ENCODE data around the gene TMEM179. TPM values are rescaled to one million over a fixed set of nuclear protein-coding genes. Genes with fewer than 3 reads are reported as not detected.

TMEM179 gene
- total RNA-seq, 1 experiment from 2014 or later, result 11.4 TPM

DNA sequence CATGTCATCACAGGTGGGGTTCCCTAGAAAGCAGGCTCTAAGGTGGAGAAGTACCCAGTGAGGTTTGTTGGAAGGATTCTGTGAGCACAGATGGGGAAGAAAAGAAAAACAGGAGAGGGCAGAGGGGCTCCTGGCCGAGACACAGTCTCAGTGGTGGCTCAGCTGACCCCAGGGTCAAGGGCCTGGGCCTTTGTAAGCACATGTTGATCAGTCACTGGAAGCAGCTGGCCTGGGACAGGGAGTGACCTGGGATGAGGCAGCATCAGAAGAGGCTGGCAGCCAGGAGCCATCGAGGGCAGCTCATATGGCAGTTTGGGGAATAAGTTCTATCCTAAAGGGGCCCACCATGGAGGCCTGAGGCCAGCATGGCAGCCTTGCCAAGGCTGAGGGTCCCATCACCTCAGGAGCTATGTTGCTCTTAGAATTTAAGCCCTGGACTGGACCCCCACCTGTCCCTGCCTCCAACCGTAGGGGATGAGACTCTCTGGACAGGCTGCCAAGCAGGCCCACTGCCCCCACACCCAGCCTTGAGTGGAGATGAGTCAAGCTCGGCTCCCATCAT lies 6.3 kb upstream of the TMEM179 start:
- no peak overlapping the region for H3K56ac ChIP-seq (ENCODE audit: insufficient read length, low read depth, low read length)
- H2BK15ac ChIP-seq (ENCODE audit: low read depth, low read length), result no peak overlapping the region
- H2BK12ac ChIP-seq (ENCODE audit: insufficient read length, low read depth, low read length), result no peak overlapping the region
- H3K4me2 ChIP-seq (ENCODE audit: insufficient read depth, insufficient read length, low read length), result no peak overlapping the region
- Mint-ChIP-seq H3K27me3 (ENCODE audit: low read depth) (peaks cover 73% of the 10 kb centered on the region), H3K27ac (no peak overlapping the region), H3K4me1 (peaks cover 0 to under 1% of the 10 kb centered on the region in 2 experiments; a peak in 1 of 4 replicates), H3K36me3 (ENCODE audit: insufficient read depth in 1 of 3, low read depth in 3 of 3) (no peaks in the 10 kb centered on the region; a peak in 1 of 7 replicates), H3K9me3 (peaks cover 0 to 6% of the 10 kb centered on the region in 2 experiments; a peak in 2 of 5 replicates), H3K4me3 (no peak overlapping the region)
- no peak overlapping the region for H3K9ac ChIP-seq (ENCODE audit: extremely low read depth, insufficient read length, low read length)
- H3K23ac ChIP-seq (ENCODE audit: insufficient read length, low read depth, low read length), result no peak overlapping the region
- H2BK5ac ChIP-seq (ENCODE audit: insufficient read length, low read length), result no peak overlapping the region
- no peaks in the 10 kb centered on the region for H3K27me3 ChIP-seq (ENCODE audit: insufficient read depth, low read length)
- no peak overlapping the region for H3T11ph ChIP-seq (ENCODE audit: low read length)
- no peaks in the 10 kb centered on the region for H3K79me2 ChIP-seq (ENCODE audit: insufficient read depth, low read length)
- H2BK120ac ChIP-seq (ENCODE audit: low read depth, low read length, poor library complexity, severe bottlenecking), result no peak overlapping the region
- H3K9me3 ChIP-seq (ENCODE audit: control insufficient read depth, low read depth, low read length), result no peaks in the 10 kb centered on the region
- no peaks in the 10 kb centered on the region for H3K4me1 ChIP-seq (ENCODE audit: insufficient read depth, low read length)
- WGBS (ENCODE audit: extremely low coverage, insufficient read length, low lambda C conversion rate), result no CpG with 5 or more reads among the region's 4 CpGs
- no peaks in the 10 kb centered on the region for H4K20me1 ChIP-seq (ENCODE audit: control insufficient read depth, insufficient read depth, insufficient read length)
- no peak overlapping the region for H3K4ac ChIP-seq (ENCODE audit: low read depth, low read length)
- no peak overlapping the region for H3K14ac ChIP-seq (ENCODE audit: insufficient read depth, low read length)
- H4K5ac ChIP-seq (ENCODE audit: insufficient read length, low read depth, low read length), result no peak overlapping the region
- no peak overlapping the region for H3K18ac ChIP-seq (ENCODE audit: insufficient read length, low read depth, low read length)
- DNase-seq, result no peak
- no peak overlapping the region for H2AFZ ChIP-seq (ENCODE audit: low read length)
- no peak overlapping the region for H3K27ac ChIP-seq (ENCODE audit: insufficient read length, low read depth, low read length)
- H4K91ac ChIP-seq (ENCODE audit: insufficient read length, low read depth, low read length), result no peak overlapping the region
- no peak overlapping the region for H2AK5ac ChIP-seq (ENCODE audit: insufficient read length, low read length)
- H3K79me1 ChIP-seq (ENCODE audit: insufficient read depth, low read depth, low read length, poor library complexity, severe bottlenecking), result no peaks in the 10 kb centered on the region
- no peaks in the 10 kb centered on the region for H3K23me2 ChIP-seq (ENCODE audit: insufficient read length, low read depth, low read length, poor library complexity, severe bottlenecking)
- no peak overlapping the region for H4K8ac ChIP-seq (replicated peaks; ENCODE audit: insufficient read length, low read depth, low read length)
- TF ChIP-seq, protein P1, sequence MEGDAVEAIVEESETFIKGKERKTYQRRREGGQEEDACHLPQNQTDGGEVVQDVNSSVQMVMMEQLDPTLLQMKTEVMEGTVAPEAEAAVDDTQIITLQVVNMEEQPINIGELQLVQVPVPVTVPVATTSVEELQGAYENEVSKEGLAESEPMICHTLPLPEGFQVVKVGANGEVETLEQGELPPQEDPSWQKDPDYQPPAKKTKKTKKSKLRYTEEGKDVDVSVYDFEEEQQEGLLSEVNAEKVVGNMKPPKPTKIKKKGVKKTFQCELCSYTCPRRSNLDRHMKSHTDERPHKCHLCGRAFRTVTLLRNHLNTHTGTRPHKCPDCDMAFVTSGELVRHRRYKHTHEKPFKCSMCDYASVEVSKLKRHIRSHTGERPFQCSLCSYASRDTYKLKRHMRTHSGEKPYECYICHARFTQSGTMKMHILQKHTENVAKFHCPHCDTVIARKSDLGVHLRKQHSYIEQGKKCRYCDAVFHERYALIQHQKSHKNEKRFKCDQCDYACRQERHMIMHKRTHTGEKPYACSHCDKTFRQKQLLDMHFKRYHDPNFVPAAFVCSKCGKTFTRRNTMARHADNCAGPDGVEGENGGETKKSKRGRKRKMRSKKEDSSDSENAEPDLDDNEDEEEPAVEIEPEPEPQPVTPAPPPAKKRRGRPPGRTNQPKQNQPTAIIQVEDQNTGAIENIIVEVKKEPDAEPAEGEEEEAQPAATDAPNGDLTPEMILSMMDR (conservative IDR thresholded peaks at IDR 0.05), result no peak
- no peak overlapping the region for H2BK20ac ChIP-seq (ENCODE audit: low read depth, low read length, poor library complexity, severe bottlenecking)

Data from H9 (cell line).